GM12878 (cell line): ENCODE data around the gene MRPS12. TPM values are rescaled to one million over a fixed set of nuclear protein-coding genes. Genes with fewer than 3 reads are reported as not detected.

Experiments
- ATAC-seq: fragments of 200-7000 bp; cut with Tn5 transposase; 3 replicates; pipeline ENCODE4 v1.9.1; 2020; ENCODE audit warnings: mild to moderate bottlenecking, moderate library complexity
- BruUV-seq: library from RNA; stranded (reverse); fragments of 400-500 nt; replicated peaks from 2 replicates; lab custom pipeline; 2021; lab: Mats Ljungman, UMichigan
- CTCF ChIA-PET: fragments of 300-600 bp; sonication (Branson Sonifier 250); formaldehyde crosslinking; extraction: SDS; loops from one replicate; lab custom pipeline; 2021; ENCODE audit warnings: inconsistent platforms; lab: Yijun Ruan, JAX
- POLR2A ChIA-PET: fragments of 350-600 bp; formaldehyde crosslinking; extraction: SDS; loops from one replicate; lab custom pipeline; 2021; ENCODE audit warnings: inconsistent platforms; lab: Charles Lee
- RAD21 ChIA-PET: fragments of 300-600 bp; sonication (Branson Sonifier 250); formaldehyde crosslinking; loops from one replicate; lab custom pipeline; 2023; ENCODE audit warnings: antibody characterized with exemption; ENCODE audit not compliant: unreplicated experiment; lab: Charles Lee
- SMC1A ChIA-PET: fragments of 300-600 bp; sonication (Branson Sonifier 250); formaldehyde crosslinking; loops from one replicate; lab custom pipeline; 2023; ENCODE audit not compliant: unreplicated experiment, uncharacterized antibody; lab: Charles Lee
- DNase-seq: peaks from one replicate; pipeline ENCODE4 v3.0.0-alpha.2; 2011; ENCODE audit warnings: low read depth, low spot score
- FAIRE-seq: peaks from 3 replicates; lab custom pipeline; 2011; peaks lifted over from hg19 to GRCh38; lab: Jason Lieb, UNC
- H2AFZ ChIP-seq: 2 replicates; pipeline ENCODE4 v1.6.0; 2011; ENCODE audit warnings: low read depth, low read length, control low read depth; ENCODE audit not compliant: control insufficient read depth
- H3K27ac ChIP-seq: 2 replicates; pipeline ENCODE4 v1.5.1; 2011; ENCODE audit warnings: control low read depth; ENCODE audit not compliant: control insufficient read depth, insufficient read depth
- H3K27me3 ChIP-seq, 2 experiments: replicated peaks in 1 of 2; 2 replicates each; pipeline versions ENCODE4 v1.6.0 to v1.6.1; 2011; ENCODE audit warnings: low read length in 1 of 2; ENCODE audit not compliant: control insufficient read depth in 2 of 2, insufficient read depth in 2 of 2
- H3K36me3 ChIP-seq, 2 experiments: 2 replicates each; pipeline ENCODE4 v1.5.1; 2011; ENCODE audit warnings: low read length in 1 of 2; ENCODE audit not compliant: control insufficient read depth in 2 of 2, insufficient read depth in 2 of 2
- H3K4me1 ChIP-seq: 2 replicates; pipeline ENCODE4 v1.6.1; 2011; ENCODE audit warnings: mild to moderate bottlenecking, low read length, moderate library complexity, mixed read lengths; ENCODE audit not compliant: control insufficient read depth, insufficient read depth
- H3K4me2 ChIP-seq: 2 replicates; pipeline ENCODE4 v1.6.0; 2011; ENCODE audit warnings: control low read depth; ENCODE audit not compliant: control insufficient read depth, insufficient read depth
- H3K4me3 ChIP-seq: fragments of 200-600 bp; sonication (generic); 2 replicates; pipeline ENCODE4 v1.5.1; 2016
- H3K79me2 ChIP-seq: 2 replicates; pipeline ENCODE4 v1.6.0; 2011; ENCODE audit warnings: low read length; ENCODE audit not compliant: control insufficient read depth, insufficient read depth
- H3K9ac ChIP-seq: 2 replicates; pipeline ENCODE4 v1.8.0; 2011; ENCODE audit warnings: low read length, control low read depth, mixed read lengths; ENCODE audit not compliant: control insufficient read depth, insufficient read depth
- H3K9me3 ChIP-seq: replicated peaks from 3 replicates; pipeline ENCODE4 v1.5.1; 2011; ENCODE audit warnings: mild to moderate bottlenecking, low read length; ENCODE audit not compliant: control insufficient read depth, insufficient read depth
- H4K20me1 ChIP-seq: 2 replicates; pipeline ENCODE4 v1.6.0; 2011; ENCODE audit not compliant: control insufficient read depth, insufficient read depth
- BHLHE40 ChIP-seq, 2 experiments: fragments of 450-650 bp in 1 of 2; IDR thresholded peaks; 2 replicates each; pipeline ENCODE4 v1.6.1; 2011 to 2017; ENCODE audit warnings: low read depth in 2 of 2, borderline replicate concordance in 1 of 2, improper control_type of control experiment in 1 of 2, low read length in 1 of 2, mild to moderate bottlenecking in 1 of 2
- E2F8 ChIP-seq: fragments of 450-650 bp; IDR thresholded peaks from 2 replicates; pipeline ENCODE4 v1.6.1; 2018; ENCODE audit warnings: mild to moderate bottlenecking, low read depth, moderate library complexity; ENCODE audit not compliant: partially characterized antibody
- FOS ChIP-seq: IDR thresholded peaks from 3 replicates; pipeline ENCODE4 v1.6.1; 2011; ENCODE audit warnings: borderline replicate concordance; ENCODE audit not compliant: insufficient read length; ENCODE audit errors: extremely low read depth
- KAT2A ChIP-seq: conservative IDR thresholded peaks from 2 replicates; pipeline ENCODE4 v1.6.1; 2011; ENCODE audit warnings: low read depth, low read length; ENCODE audit not compliant: control insufficient read depth
- PBX3 ChIP-seq: IDR thresholded peaks from 2 replicates; pipeline ENCODE4 v1.6.1; 2011; ENCODE audit warnings: mild to moderate bottlenecking, low read depth, low read length, moderate library complexity; ENCODE audit not compliant: insufficient replicate concordance
- RELA ChIP-seq: fragments of 450-650 bp; IDR thresholded peaks from 2 replicates; pipeline ENCODE4 v1.8.0; 2014; ENCODE audit warnings: borderline replicate concordance; ENCODE audit not compliant: partially characterized antibody
- SMAD1 ChIP-seq: fragments of 450-650 bp; IDR thresholded peaks from 2 replicates; pipeline ENCODE4 v1.6.1; 2018; ENCODE audit warnings: mild to moderate bottlenecking, low read depth; ENCODE audit not compliant: partially characterized antibody
- USF1 ChIP-seq: IDR thresholded peaks from 2 replicates; pipeline ENCODE4 v1.6.1; 2011; ENCODE audit warnings: borderline replicate concordance, low read depth, mild to moderate bottlenecking, moderate library complexity, mixed read lengths, low read length; ENCODE audit not compliant: insufficient read depth; ENCODE audit errors: extremely low read length
- WGBS: methylation state at CpG from one replicate; pipeline ENCODE4 v1.1.6; 2016; ENCODE audit warnings: low lambda C conversion rate; ENCODE audit not compliant: insufficient replicate concordance, insufficient coverage; ENCODE audit errors: missing lambda C conversion rate; 5-methylcytosine and 5-hydroxymethylcytosine counted together
- in situ Hi-C: fragments of 300-500 bp; cut with MboI; formaldehyde crosslinking; loops from 9 replicates; pipeline ENCODE4 v1.14.3; 2018; ENCODE audit warnings: mixed read lengths
- intact Hi-C: fragments of 100-400 bp; cut with micrococcal nuclease; formaldehyde crosslinking; loops from one replicate; pipeline ENCODE4 v1.14.2; 2022; ENCODE audit not compliant: unreplicated experiment
- polyA plus RNA-seq, 11 experiments: library from polyadenylated mRNA; depleted of rRNA in 4 of 11; unstranded in 6 of 11; stranded (reverse) in 5 of 11; fragments of >200 nt; fragmentation: Nextera tagmentation in 4 of 11; fragmentation: Illumina TruSeq in 1 of 11; extraction: Ambion mirVana in 4 of 11; extraction: Trizol in 1 of 11; gene quantifications; 1 replicate in 1 of 11; 2 replicates in 10 of 11; pipeline versions ENCODE4 v1.2.1 to v1.2.3, GENCODE V29; 2011 to 2016; ENCODE audit warnings: inconsistent platforms in 2 of 11, missing spikeins in 2 of 11, low read depth in 1 of 11
- total RNA-seq, 4 experiments: library from RNA; depleted of rRNA in 3 of 4; stranded (reverse); fragments of >200 nt in 3 of 4; fragmentation: Illumina TruSeq in 1 of 4; extraction: Trizol in 1 of 4; gene quantifications; 2 replicates each; pipeline versions ENCODE4 v1.2.1 to v1.2.3, GENCODE V29; 2013 to 2021

MRPS12 gene
- total and polyA plus RNA-seq, 10 of the 15 experiments (the other 5 are each of a cell fraction or from before 2014, with no cell fraction given), result 7.3 to 205 (median 77.3) TPM

- no peak overlapping the region for H3K4me2 ChIP-seq
- in situ Hi-C loops (no loop called here), intact Hi-C loops (loop anchor here (10.0 kb wide), 2 partner anchors 54 to 104 kb away; partner anchors contain the start of genes ECH1 and LGALS7B)
- H3K9me3 ChIP-seq, result no peaks in the 10 kb centered on the region
- DNase-seq (no peak), FAIRE-seq (no peak), ATAC-seq (no peak)
- no peaks in the 10 kb centered on the region for H3K79me2 ChIP-seq
- 87% methylated on average over 15 of the region's 17 CpGs for WGBS
- RAD21 ChIA-PET, result interaction anchor here (1.4 kb wide), 1 partner anchor 11 kb away, joined by 8 read pairs; the partner anchor contains the start of gene RINL
- SMC1A ChIA-PET, result no interaction called here
- CTCF ChIA-PET, result interaction anchor here (1.3 to 5.8 kb wide), 5 partner anchors 11 to 376 kb away, joined by 8 to 62 read pairs (median 15); partner anchors contain the start of genes NFKBIB, RINL and SIRT2
- H3K36me3 ChIP-seq, result no peaks in the 10 kb centered on the region; a peak in 1 of 4 replicates
- no peaks in the 10 kb centered on the region for H3K27me3 ChIP-seq
- H4K20me1 ChIP-seq, result no peaks in the 10 kb centered on the region
- H3K9ac ChIP-seq, result no peak overlapping the region
- H3K4me3 ChIP-seq, result no peak overlapping the region
- no peaks in the 10 kb centered on the region for H3K4me1 ChIP-seq
- no peak for TF ChIP-seq PBX3
- no peak for TF ChIP-seq SMAD1
- TF ChIP-seq E2F8, result no peak
- no peak for TF ChIP-seq FOS
- no peak for TF ChIP-seq KAT2A
- no peak for TF ChIP-seq USF1
- TF ChIP-seq BHLHE40 (IDR thresholded peaks at IDR 0.05; ENCODE audit: borderline replicate concordance in 1 of 2, low read depth in 2 of 2, low read length in 1 of 2), result no peak
- TF ChIP-seq RELA, result no peak
- H3K27ac ChIP-seq, result no peak overlapping the region
- H2AFZ ChIP-seq, result no peak overlapping the region
- POLR2A ChIA-PET, result no interaction called here
- no TSS peak for BruUV-seq
These were observed 41.9 kb upstream of the MRPS12 start for GRCh38 chr19:38888876-38889275.
